WTC11 (cell line): ENCODE data around the gene LARGE1. TPM values are rescaled to one million over a fixed set of nuclear protein-coding genes. Genes with fewer than 3 reads are reported as not detected.

Experiments
- ATAC-seq: fragments of 200-7000 bp; cut with Tn5 transposase; 2 replicates; pipeline ENCODE4 v1.10.0; 2021; ENCODE audit warnings: mild to moderate bottlenecking, moderate library complexity
- CTCF ChIA-PET: fragments of 300-600 bp; sonication (Branson Sonifier 250); formaldehyde crosslinking; loops from one replicate; lab custom pipeline; 2021; ENCODE audit warnings: antibody characterized with exemption; lab: Charles Lee
- POLR2A ChIA-PET: fragments of 350-600 bp; sonication (Branson Sonifier 250); formaldehyde crosslinking; loops from one replicate; lab custom pipeline; 2021; ENCODE audit warnings: antibody characterized with exemption; lab: Charles Lee
- DNase-seq: peaks from one replicate; pipeline ENCODE4 v3.0.0; 2021; ENCODE audit warnings: low spot score
- H3K27ac Mint-ChIP-seq: 2 replicates; pipeline ENCODE4 v1.8.0; 2021; ENCODE audit warnings: mixed read lengths
- H3K27me3 Mint-ChIP-seq: 2 replicates; pipeline ENCODE4 v1.8.0; 2021; ENCODE audit warnings: low read depth, mild to moderate bottlenecking, moderate library complexity, mixed read lengths
- H3K36me3 Mint-ChIP-seq: 2 replicates; pipeline ENCODE4 v1.8.0; 2021; ENCODE audit warnings: mixed read lengths
- H3K4me1 Mint-ChIP-seq: 2 replicates; pipeline ENCODE4 v1.8.0; 2022; ENCODE audit warnings: mixed read lengths
- H3K4me3 Mint-ChIP-seq: 2 replicates; pipeline ENCODE4 v1.8.0; 2021; ENCODE audit warnings: mild to moderate bottlenecking, moderate library complexity, mixed read lengths
- H3K9me3 Mint-ChIP-seq: 2 replicates; pipeline ENCODE4 v1.8.0; 2021; ENCODE audit warnings: mixed read lengths
- CBFB ChIP-seq: sonication (generic); formaldehyde crosslinking; IDR thresholded peaks from 2 replicates; pipeline ENCODE4 v1.8.1; 2022; ENCODE audit warnings: mild to moderate bottlenecking, low read depth, missing genetic modification reagents
- CREM ChIP-seq: sonication (generic); formaldehyde crosslinking; IDR thresholded peaks from 2 replicates; pipeline ENCODE4 v1.8.1; 2022; ENCODE audit warnings: mild to moderate bottlenecking, missing genetic modification reagents, moderate library complexity
- EMX1 ChIP-seq: fragments of 250-450 bp; sonication (Bioruptor Pico); IDR thresholded peaks from 2 replicates; pipeline ENCODE4 v1.8.0; 2021; ENCODE audit warnings: mild to moderate bottlenecking
- FOXJ3 ChIP-seq: sonication (generic); formaldehyde crosslinking; IDR thresholded peaks from 2 replicates; pipeline ENCODE4 v1.9.0; 2021; ENCODE audit warnings: missing genetic modification reagents, mild to moderate bottlenecking, borderline replicate concordance
- FOXP1 ChIP-seq: sonication (generic); formaldehyde crosslinking; IDR thresholded peaks from 2 replicates; pipeline ENCODE4 v1.8.0; 2022; ENCODE audit warnings: missing genetic modification reagents, mild to moderate bottlenecking, moderate library complexity, borderline replicate concordance
- GABPB1 ChIP-seq: sonication (generic); formaldehyde crosslinking; IDR thresholded peaks from 2 replicates; pipeline ENCODE4 v1.8.1; 2023; ENCODE audit warnings: mild to moderate bottlenecking, missing genetic modification reagents
- GRHL2 ChIP-seq: fragments of 250-450 bp; sonication (Bioruptor Pico); IDR thresholded peaks from 2 replicates; pipeline ENCODE4 v1.8.0; 2022; ENCODE audit warnings: mild to moderate bottlenecking, moderate library complexity; ENCODE audit not compliant: insufficient replicate concordance, severe bottlenecking
- HMGA2 ChIP-seq: fragments of 250-450 bp; sonication (Bioruptor Pico); IDR thresholded peaks from 2 replicates; pipeline ENCODE4 v1.4.0; 2021; ENCODE audit warnings: mild to moderate bottlenecking, moderate library complexity
- IRF2 ChIP-seq: sonication (generic); formaldehyde crosslinking; IDR thresholded peaks from 2 replicates; pipeline ENCODE4 v1.8.0; 2022; ENCODE audit warnings: low read depth, missing genetic modification reagents, borderline replicate concordance
- KAT7 ChIP-seq: sonication (generic); formaldehyde crosslinking; IDR thresholded peaks from 2 replicates; pipeline ENCODE4 v1.8.1; 2023; ENCODE audit warnings: missing genetic modification reagents, mild to moderate bottlenecking, borderline replicate concordance
- MXD4 ChIP-seq: fragments of 250-450 bp; sonication (Bioruptor Pico); IDR thresholded peaks from 2 replicates; pipeline ENCODE4 v1.8.0; 2021; ENCODE audit warnings: mild to moderate bottlenecking, moderate library complexity, borderline replicate concordance
- NFYB ChIP-seq: sonication (generic); formaldehyde crosslinking; conservative IDR thresholded peaks from 2 replicates; pipeline ENCODE4 v1.8.0; 2022; ENCODE audit warnings: low read depth, missing genetic modification reagents
- RORB ChIP-seq: fragments of 250-450 bp; sonication (Bioruptor Pico); IDR thresholded peaks from 2 replicates; pipeline ENCODE4 v1.9.0; 2021; ENCODE audit warnings: mild to moderate bottlenecking
- SMAD4 ChIP-seq: sonication (generic); formaldehyde crosslinking; IDR thresholded peaks from 2 replicates; pipeline ENCODE4 v1.8.0; 2022; ENCODE audit warnings: mild to moderate bottlenecking, missing genetic modification reagents
- SP1 ChIP-seq: sonication (generic); formaldehyde crosslinking; conservative IDR thresholded peaks from 2 replicates; pipeline ENCODE4 v1.8.1; 2022; ENCODE audit warnings: missing genetic modification reagents
- TEAD4 ChIP-seq: sonication (generic); formaldehyde crosslinking; IDR thresholded peaks from 2 replicates; pipeline ENCODE4 v1.8.0; 2022; ENCODE audit warnings: mild to moderate bottlenecking, missing genetic modification reagents
- ZNF396 ChIP-seq: fragments of 250-450 bp; sonication (Bioruptor Pico); IDR thresholded peaks from 2 replicates; pipeline ENCODE4 v1.8.0; 2021; ENCODE audit warnings: mild to moderate bottlenecking, moderate library complexity, borderline replicate concordance
- ZNF671 ChIP-seq: fragments of 250-450 bp; sonication (Bioruptor Pico); IDR thresholded peaks from 2 replicates; pipeline ENCODE4 v1.8.0; 2021; ENCODE audit warnings: mild to moderate bottlenecking
- total RNA-seq: library from RNA; stranded (reverse); gene quantifications from 3 replicates; pipeline ENCODE4 v1.2.3, GENCODE V29; 2021
- TF ChIP-seq, protein P1 (sequence below): fragments of 250-450 bp; sonication (Bioruptor Pico); conservative IDR thresholded peaks from 2 replicates; pipeline ENCODE4 v1.9.0; 2021; ENCODE audit warnings: mild to moderate bottlenecking
- TF ChIP-seq, protein P2 (sequence below): sonication (generic); formaldehyde crosslinking; IDR thresholded peaks from 2 replicates; pipeline ENCODE4 v1.8.1; 2022; ENCODE audit warnings: mild to moderate bottlenecking, moderate library complexity, missing genetic modification reagents
- TF ChIP-seq, protein P3 (sequence below): sonication (generic); formaldehyde crosslinking; IDR thresholded peaks from 2 replicates; pipeline ENCODE4 v1.8.1; 2022; ENCODE audit warnings: low read depth, mild to moderate bottlenecking, moderate library complexity, missing genetic modification reagents, borderline replicate concordance
- TF ChIP-seq, protein P4 (sequence below): sonication (generic); formaldehyde crosslinking; conservative IDR thresholded peaks from 2 replicates; pipeline ENCODE4 v1.8.1; 2023; ENCODE audit warnings: mild to moderate bottlenecking, low read depth, missing genetic modification reagents, moderate library complexity
- TF ChIP-seq, protein P5 (sequence below): fragments of 250-450 bp; sonication (Bioruptor Pico); IDR thresholded peaks from 2 replicates; pipeline ENCODE4 v1.8.0; 2021; ENCODE audit warnings: mild to moderate bottlenecking
- TF ChIP-seq, protein P6 (sequence below): sonication (generic); formaldehyde crosslinking; IDR thresholded peaks from 2 replicates; pipeline ENCODE4 v1.8.0; 2023; ENCODE audit warnings: missing genetic modification reagents
- TF ChIP-seq, protein P7 (sequence below): fragments of 250-450 bp; sonication (Bioruptor Pico); IDR thresholded peaks from 2 replicates; pipeline ENCODE4 v1.9.0; 2021; ENCODE audit warnings: mild to moderate bottlenecking

The LARGE1 gene
- total RNA-seq, 1 experiment from 2014 or later: 72.6 TPM

DNA sequence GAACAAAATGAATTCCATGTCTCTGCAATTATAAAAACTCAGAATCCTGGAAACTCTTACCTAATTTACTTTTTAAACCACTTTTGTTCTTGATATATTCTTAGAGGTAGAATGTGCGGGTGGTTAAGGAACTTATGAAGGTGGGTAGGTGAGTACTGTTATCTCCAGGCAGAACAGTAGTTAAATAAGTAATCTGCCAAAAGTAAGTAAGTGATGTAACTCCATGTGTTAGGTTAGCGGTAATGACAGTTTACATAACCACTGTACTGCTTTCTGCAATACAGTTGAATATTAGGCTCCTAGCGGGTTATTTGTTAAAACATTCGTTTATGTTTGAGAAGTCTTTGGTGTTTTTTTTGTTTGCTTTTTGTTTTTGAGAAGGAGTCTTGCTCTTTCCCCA lies 7.1 kb downstream of the LARGE1 start:
- DNase-seq (no peak), ATAC-seq (no peak)
- CTCF ChIA-PET: interaction anchor here (1.4 kb wide), 1 partner anchor 16 kb away, joined by 3 read pairs; no protein-coding TSS in a partner anchor
- Mint-ChIP-seq H3K4me3 (no peak overlapping the region), H3K27me3 (no peaks in the 10 kb centered on the region), H3K27ac (no peak overlapping the region), H3K4me1 (peaks cover 94% of the 10 kb centered on the region), H3K36me3 (peaks cover 13% of the 10 kb centered on the region), H3K9me3 (no peaks in the 10 kb centered on the region)
- TF ChIP-seq, protein P1, sequence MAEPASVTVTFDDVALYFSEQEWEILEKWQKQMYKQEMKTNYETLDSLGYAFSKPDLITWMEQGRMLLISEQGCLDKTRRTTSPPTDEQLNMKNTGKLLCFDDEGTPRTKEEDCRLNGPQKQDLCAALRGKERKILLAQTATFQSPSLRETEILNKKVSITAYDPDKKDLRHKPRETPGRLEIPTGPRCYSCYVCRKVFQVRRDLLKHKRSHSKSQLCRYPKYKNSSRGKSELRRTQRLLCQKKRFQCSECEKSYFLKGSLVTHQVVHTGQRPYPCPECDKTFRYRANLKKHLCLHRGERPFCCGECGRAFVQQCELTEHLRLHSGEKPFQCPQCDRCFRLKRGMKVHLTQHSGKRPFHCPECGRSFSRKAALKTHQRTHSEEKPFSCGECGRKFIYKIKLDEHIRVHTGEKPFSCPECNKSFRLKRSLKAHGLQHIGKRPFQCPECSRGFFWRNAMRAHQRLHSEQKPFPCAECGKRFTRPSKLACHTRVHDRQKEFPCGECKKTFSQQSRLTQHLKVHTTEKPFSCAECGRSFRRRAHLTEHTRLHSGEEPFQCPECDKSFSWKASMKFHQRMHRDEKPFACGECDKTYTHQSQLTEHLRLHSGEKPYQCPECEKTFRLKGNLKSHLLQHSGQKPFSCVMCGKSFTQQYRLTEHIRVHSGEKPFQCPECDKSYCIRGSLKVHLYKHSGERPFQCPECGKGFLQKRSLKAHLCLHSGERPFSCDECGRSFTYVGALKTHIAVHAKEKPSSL: no peak
- TF ChIP-seq RORB (CRISPR knock-in tag) (no peak), HMGA2 (no peak), ZNF396 (CRISPR knock-in tag) (no peak), MXD4 (CRISPR knock-in tag) (no peak), GABPB1 (CRISPR knock-in tag) (no peak), SMAD4 (CRISPR knock-in tag) (no peak), EMX1 (CRISPR knock-in tag) (no peak), CBFB (CRISPR knock-in tag) (no peak), IRF2 (CRISPR knock-in tag) (no peak)
- TF ChIP-seq, protein P2, sequence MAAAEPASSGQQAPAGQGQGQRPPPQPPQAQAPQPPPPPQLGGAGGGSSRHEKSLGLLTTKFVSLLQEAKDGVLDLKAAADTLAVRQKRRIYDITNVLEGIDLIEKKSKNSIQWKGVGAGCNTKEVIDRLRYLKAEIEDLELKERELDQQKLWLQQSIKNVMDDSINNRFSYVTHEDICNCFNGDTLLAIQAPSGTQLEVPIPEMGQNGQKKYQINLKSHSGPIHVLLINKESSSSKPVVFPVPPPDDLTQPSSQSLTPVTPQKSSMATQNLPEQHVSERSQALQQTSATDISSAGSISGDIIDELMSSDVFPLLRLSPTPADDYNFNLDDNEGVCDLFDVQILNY (CRISPR knock-in tag): no peak
- TF ChIP-seq, protein P3, sequence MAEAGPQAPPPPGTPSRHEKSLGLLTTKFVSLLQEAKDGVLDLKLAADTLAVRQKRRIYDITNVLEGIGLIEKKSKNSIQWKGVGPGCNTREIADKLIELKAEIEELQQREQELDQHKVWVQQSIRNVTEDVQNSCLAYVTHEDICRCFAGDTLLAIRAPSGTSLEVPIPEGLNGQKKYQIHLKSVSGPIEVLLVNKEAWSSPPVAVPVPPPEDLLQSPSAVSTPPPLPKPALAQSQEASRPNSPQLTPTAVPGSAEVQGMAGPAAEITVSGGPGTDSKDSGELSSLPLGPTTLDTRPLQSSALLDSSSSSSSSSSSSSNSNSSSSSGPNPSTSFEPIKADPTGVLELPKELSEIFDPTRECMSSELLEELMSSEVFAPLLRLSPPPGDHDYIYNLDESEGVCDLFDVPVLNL: no peak
- POLR2A ChIA-PET: interaction anchor here (0.7 kb wide), 3 partner anchors 241 to 408 kb away, joined by 3 to 4 read pairs (median 4); no protein-coding TSS in a partner anchor

DNA sequence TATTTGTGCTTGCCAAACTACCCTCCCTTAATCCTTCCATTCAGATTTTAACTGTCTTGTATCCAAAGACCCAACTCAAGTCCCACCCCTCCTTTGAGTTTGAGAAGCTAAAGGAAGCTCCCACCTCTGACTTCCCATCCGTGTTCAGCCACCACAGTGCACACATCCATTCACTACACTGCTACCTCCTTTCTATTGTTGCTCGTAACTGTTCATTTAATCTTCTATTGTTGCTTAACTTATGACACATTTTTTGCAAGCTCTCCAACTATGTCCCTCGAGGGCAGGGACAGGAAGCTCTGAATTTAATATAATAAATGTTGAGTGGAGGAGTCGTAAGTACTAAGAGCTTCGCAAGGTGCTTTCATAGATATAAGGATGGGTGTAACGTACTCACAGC lies 10.4 kb downstream of the LARGE1 start:
- H3K4me3 Mint-ChIP-seq: no peak overlapping the region
- peaks cover 77% of the 10 kb centered on the region for H3K4me1 Mint-ChIP-seq
- H3K36me3 Mint-ChIP-seq: peaks cover 13% of the 10 kb centered on the region
- no peaks in the 10 kb centered on the region for H3K9me3 Mint-ChIP-seq
- H3K27me3 Mint-ChIP-seq: no peaks in the 10 kb centered on the region
- DNase-seq: no peak
- ATAC-seq: no peak
- H3K27ac Mint-ChIP-seq: 0 out of 2 replicates have a peak overlapping the region, but pooled peaks have one; percentile 7
- ChIA-PET POLR2A (interaction anchor here (0.7 kb wide), 1 partner anchor 11 kb away, joined by 3 read pairs; no protein-coding TSS in a partner anchor), CTCF (interaction anchor here (0.9 kb wide), 1 partner anchor 9 kb away, joined by 3 read pairs; no protein-coding TSS in a partner anchor)
- TF ChIP-seq, protein P4, sequence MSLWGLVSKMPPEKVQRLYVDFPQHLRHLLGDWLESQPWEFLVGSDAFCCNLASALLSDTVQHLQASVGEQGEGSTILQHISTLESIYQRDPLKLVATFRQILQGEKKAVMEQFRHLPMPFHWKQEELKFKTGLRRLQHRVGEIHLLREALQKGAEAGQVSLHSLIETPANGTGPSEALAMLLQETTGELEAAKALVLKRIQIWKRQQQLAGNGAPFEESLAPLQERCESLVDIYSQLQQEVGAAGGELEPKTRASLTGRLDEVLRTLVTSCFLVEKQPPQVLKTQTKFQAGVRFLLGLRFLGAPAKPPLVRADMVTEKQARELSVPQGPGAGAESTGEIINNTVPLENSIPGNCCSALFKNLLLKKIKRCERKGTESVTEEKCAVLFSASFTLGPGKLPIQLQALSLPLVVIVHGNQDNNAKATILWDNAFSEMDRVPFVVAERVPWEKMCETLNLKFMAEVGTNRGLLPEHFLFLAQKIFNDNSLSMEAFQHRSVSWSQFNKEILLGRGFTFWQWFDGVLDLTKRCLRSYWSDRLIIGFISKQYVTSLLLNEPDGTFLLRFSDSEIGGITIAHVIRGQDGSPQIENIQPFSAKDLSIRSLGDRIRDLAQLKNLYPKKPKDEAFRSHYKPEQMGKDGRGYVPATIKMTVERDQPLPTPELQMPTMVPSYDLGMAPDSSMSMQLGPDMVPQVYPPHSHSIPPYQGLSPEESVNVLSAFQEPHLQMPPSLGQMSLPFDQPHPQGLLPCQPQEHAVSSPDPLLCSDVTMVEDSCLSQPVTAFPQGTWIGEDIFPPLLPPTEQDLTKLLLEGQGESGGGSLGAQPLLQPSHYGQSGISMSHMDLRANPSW (CRISPR knock-in tag): no peak
- TF ChIP-seq, protein P5, sequence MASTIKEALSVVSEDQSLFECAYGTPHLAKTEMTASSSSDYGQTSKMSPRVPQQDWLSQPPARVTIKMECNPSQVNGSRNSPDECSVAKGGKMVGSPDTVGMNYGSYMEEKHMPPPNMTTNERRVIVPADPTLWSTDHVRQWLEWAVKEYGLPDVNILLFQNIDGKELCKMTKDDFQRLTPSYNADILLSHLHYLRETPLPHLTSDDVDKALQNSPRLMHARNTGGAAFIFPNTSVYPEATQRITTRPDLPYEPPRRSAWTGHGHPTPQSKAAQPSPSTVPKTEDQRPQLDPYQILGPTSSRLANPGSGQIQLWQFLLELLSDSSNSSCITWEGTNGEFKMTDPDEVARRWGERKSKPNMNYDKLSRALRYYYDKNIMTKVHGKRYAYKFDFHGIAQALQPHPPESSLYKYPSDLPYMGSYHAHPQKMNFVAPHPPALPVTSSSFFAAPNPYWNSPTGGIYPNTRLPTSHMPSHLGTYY: no peak
- TF ChIP-seq ZNF671 (CRISPR knock-in tag): no peak
- no peak for TF ChIP-seq CBFB (CRISPR knock-in tag)
- TF ChIP-seq, protein P3: no peak
- TF ChIP-seq CREM (CRISPR knock-in tag): no peak
- TF ChIP-seq SP1: no peak
- no peak for TF ChIP-seq TEAD4 (CRISPR knock-in tag)
- TF ChIP-seq, protein P6, sequence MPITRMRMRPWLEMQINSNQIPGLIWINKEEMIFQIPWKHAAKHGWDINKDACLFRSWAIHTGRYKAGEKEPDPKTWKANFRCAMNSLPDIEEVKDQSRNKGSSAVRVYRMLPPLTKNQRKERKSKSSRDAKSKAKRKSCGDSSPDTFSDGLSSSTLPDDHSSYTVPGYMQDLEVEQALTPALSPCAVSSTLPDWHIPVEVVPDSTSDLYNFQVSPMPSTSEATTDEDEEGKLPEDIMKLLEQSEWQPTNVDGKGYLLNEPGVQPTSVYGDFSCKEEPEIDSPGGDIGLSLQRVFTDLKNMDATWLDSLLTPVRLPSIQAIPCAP (CRISPR knock-in tag): no peak
- no peak for TF ChIP-seq NFYB
- no peak for TF ChIP-seq FOXP1 (CRISPR knock-in tag)
- no peak for TF ChIP-seq GRHL2 (CRISPR knock-in tag)
- no peak for TF ChIP-seq FOXJ3 (CRISPR knock-in tag)
- TF ChIP-seq HMGA2: no peak
- no peak for TF ChIP-seq KAT7
- TF ChIP-seq, protein P7, sequence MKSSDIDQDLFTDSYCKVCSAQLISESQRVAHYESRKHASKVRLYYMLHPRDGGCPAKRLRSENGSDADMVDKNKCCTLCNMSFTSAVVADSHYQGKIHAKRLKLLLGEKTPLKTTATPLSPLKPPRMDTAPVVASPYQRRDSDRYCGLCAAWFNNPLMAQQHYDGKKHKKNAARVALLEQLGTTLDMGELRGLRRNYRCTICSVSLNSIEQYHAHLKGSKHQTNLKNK (CRISPR knock-in tag): no peak
